SK-N-SH (cell line): ENCODE data around the gene MGRN1.

Experiments used
- CTCF ChIP-seq: fragments of 200-600 bp; sonication (generic); IDR thresholded peaks from 2 replicates; pipeline ENCODE4 v1.6.1; 2017; ENCODE audit warnings: antibody characterized with exemption, mild to moderate bottlenecking, moderate library complexity
- EP300 ChIP-seq, 2 experiments: IDR thresholded peaks; 2 replicates each; pipeline versions ENCODE4 v1.4.0 to v1.6.1; 2012; ENCODE audit warnings: borderline replicate concordance in 1 of 2, low read depth in 1 of 2, low read length in 1 of 2
- EZH2phosphoT487 ChIP-seq: fragments of 200-600 bp; sonication (generic); IDR thresholded peaks from 2 replicates; pipeline ENCODE4 v1.6.1; 2017; ENCODE audit warnings: low read depth, mixed run types, mild to moderate bottlenecking, antibody characterized with exemption, moderate library complexity, borderline replicate concordance
- GABPA ChIP-seq: IDR thresholded peaks from 2 replicates; pipeline ENCODE4 v1.4.0; 2012; ENCODE audit warnings: low read depth, mild to moderate bottlenecking
- JUND ChIP-seq: IDR thresholded peaks from 2 replicates; pipeline ENCODE4 v1.4.0; 2012
- MAX ChIP-seq: IDR thresholded peaks from 2 replicates; pipeline ENCODE4 v1.4.0; 2012; ENCODE audit warnings: low read depth
- POLR2AphosphoS5 ChIP-seq: IDR thresholded peaks from 2 replicates; pipeline ENCODE4 v1.6.1; 2012; ENCODE audit warnings: low read depth, low read length
- RAD21 ChIP-seq: IDR thresholded peaks from 2 replicates; pipeline ENCODE4 v1.6.1; 2012; ENCODE audit warnings: mild to moderate bottlenecking, low read length
- RCOR1 ChIP-seq: fragments of 150-350 bp; IDR thresholded peaks from 2 replicates; pipeline ENCODE4 v1.6.1; 2017; ENCODE audit warnings: antibody characterized with exemption, low read length
- SIN3A ChIP-seq: IDR thresholded peaks from 2 replicates; pipeline ENCODE4 v1.6.1; 2012; ENCODE audit warnings: low read depth, mild to moderate bottlenecking, low read length, moderate library complexity, borderline replicate concordance
- SMC3 ChIP-seq: IDR thresholded peaks from 2 replicates; pipeline ENCODE4 v1.6.1; 2012; ENCODE audit warnings: low read depth, low read length, improper control_type of control experiment
- TF ChIP-seq, protein P1 (sequence below): fragments of 150-350 bp; IDR thresholded peaks from 2 replicates; pipeline ENCODE4 v1.6.1; 2017; ENCODE audit warnings: antibody characterized with exemption, low read length, low read depth, borderline replicate concordance

GRCh38 chr16:4612474-4612931 lies 12.1 kb upstream of the MGRN1 start:
- no peak for TF ChIP-seq MAX
- peak; percentile 9; the same call in 1 of the 2 replicates for TF ChIP-seq CTCF
- TF ChIP-seq POLR2AphosphoS5: no peak
- TF ChIP-seq GABPA: no peak
- TF ChIP-seq SIN3A: no peak
- TF ChIP-seq, protein P1, sequence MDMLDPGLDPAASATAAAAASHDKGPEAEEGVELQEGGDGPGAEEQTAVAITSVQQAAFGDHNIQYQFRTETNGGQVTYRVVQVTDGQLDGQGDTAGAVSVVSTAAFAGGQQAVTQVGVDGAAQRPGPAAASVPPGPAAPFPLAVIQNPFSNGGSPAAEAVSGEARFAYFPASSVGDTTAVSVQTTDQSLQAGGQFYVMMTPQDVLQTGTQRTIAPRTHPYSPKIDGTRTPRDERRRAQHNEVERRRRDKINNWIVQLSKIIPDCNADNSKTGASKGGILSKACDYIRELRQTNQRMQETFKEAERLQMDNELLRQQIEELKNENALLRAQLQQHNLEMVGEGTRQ: no peak
- TF ChIP-seq RCOR1: no peak
- TF ChIP-seq EP300 (IDR thresholded peaks at IDR 0.05; ENCODE audit: borderline replicate concordance in 1 of 2, low read depth in 1 of 2, low read length in 1 of 2): no peak
- no peak for TF ChIP-seq EZH2phosphoT487
- TF ChIP-seq JUND: no peak
- no peak for TF ChIP-seq SMC3
- TF ChIP-seq RAD21: no peak
